ENCODE data around the gene SPDYE18. TPM values are rescaled to one million over a fixed set of nuclear protein-coding genes. Genes with fewer than 3 reads are reported as not detected.
"Not testable (repeated sequence)": the region's sequence is repeated elsewhere in the genome, so short reads cannot be mapped to it uniquely, and the experiment has no call there.

Gene SPDYE18, protein sequence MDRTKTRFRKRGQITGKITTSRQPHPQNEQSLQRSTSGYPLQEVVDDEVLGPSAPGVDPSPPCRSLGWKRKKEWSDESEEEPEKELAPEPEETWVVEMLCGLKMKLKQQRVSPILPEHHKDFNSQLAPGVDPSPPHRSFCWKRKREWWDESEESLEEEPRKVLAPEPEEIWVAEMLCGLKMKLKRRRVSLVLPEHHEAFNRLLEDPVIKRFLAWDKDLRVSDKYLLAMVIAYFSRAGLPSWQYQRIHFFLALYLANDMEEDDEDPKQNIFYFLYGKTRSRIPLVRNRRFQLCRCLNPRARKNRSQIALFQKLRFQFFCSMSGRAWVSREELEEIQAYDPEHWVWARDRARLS
- polyA plus RNA-seq (ENCODE audit: insufficient read length in 3 of 3): under 1 TPM; 0.61 to 0.67 (median 0.64) TPM

DNA sequence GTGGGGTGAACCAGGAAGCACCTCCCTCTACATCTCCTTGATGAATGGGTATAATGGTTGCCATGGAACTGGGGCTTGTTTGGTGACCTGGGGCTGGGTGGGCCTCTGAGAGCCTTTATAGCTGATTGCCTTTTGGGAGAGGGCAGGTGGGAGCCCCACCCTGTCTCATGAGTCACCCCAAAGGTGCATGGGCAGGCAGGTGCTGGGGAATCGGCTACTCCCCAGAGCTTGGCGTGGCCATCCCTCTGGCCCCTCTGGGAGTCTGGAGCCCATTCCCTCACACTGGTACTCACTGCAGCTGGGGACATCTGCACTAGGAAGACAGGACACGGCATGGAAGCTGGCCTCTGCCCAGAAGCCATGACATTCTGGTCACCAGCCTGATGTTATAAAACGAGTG is at the start of gene SPDYE18:
Gene SPDYE18 (minus strand): TSS at position 2 of the 400 bp plus-strand sequence. CDS start 2,046 bp downstream, outside the sequence.
- not testable (repeated sequence) for DNase-seq (ENCODE audit: low read depth in 3 of 3, low spot score in 2 of 3)

- not testable (repeated sequence) for DNase-seq (ENCODE audit: low read depth in 3 of 3, low spot score in 2 of 3)
Measured at GRCh38 chr7:77108362-77108761, 46.0 kb upstream of the SPDYE18 start.

- not testable (repeated sequence) for DNase-seq (ENCODE audit: low read depth in 3 of 3, low spot score in 2 of 3)
Measured at GRCh38 chr7:77107659-77108058, 45.3 kb upstream of the SPDYE18 start.

- not testable (repeated sequence) for DNase-seq (ENCODE audit: low read depth in 3 of 3, low spot score in 2 of 3)
Measured at GRCh38 chr7:77105904-77106303, 43.5 kb upstream of the SPDYE18 start.

- not testable (repeated sequence) for DNase-seq (ENCODE audit: low read depth in 3 of 3, low spot score in 2 of 3)
Measured at GRCh38 chr7:77102671-77103070, 40.3 kb upstream of the SPDYE18 start.

- not testable (repeated sequence) for DNase-seq (ENCODE audit: low read depth in 3 of 3, low spot score in 2 of 3)
Measured at GRCh38 chr7:77101187-77101586, 38.8 kb upstream of the SPDYE18 start.

- DNase-seq (ENCODE audit: low read depth in 3 of 3, low spot score in 2 of 3): not testable (repeated sequence)
Measured at GRCh38 chr7:77100501-77100900, 38.1 kb upstream of the SPDYE18 start.

GRCh38 chr7:77092301-77092700 is 29.9 kb upstream of the SPDYE18 start:
- DNase-seq (ENCODE audit: low read depth in 3 of 3, low spot score in 2 of 3): not testable (repeated sequence)

DNA sequence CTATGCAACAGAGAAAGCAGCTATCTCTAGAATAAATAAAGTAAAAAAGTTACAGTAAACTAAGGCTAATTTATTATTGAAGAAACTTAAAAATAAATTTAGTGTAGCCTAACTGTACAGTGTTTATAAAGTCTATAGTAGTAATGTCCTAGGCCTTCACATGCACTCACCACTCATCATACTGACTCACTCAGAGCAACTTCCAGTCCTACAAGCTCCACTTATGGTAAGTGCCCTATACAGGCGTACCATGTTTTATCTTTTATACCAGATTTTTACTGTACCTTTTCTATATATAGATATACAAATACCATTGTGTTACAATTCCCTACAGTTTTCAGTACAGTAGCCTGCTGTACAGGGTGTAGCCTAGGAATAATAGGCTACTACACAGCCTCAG is 19.8 kb upstream of the SPDYE18 start:
- DNase-seq (ENCODE audit: low read depth in 3 of 3, low spot score in 2 of 3): not testable (repeated sequence)

DNA sequence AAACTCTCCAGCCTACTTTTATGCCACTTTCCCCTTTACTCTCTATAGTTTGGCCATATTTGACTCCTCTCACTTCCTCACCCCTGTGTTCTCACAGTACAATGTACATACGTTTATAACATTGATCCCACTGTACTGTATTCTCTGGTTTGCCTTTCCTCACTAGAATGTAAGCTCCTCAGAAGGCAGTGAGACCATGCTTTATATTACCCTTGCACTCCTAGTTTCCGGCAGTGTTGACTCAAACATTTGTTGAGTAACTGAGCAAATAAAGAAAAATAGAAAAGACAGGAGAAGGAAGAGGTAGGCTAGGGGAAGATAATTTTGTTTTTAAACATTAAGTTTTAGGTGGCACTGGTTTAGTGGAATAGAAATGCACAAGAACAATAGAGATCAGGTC is 17.9 kb upstream of the SPDYE18 start:
- DNase-seq (ENCODE audit: low read depth in 3 of 3, low spot score in 2 of 3): not testable (repeated sequence)

GRCh38 chr7:77079624-77080023 is 17.3 kb upstream of the SPDYE18 start:
- not testable (repeated sequence) for DNase-seq (ENCODE audit: low read depth in 3 of 3, low spot score in 2 of 3)

DNA sequence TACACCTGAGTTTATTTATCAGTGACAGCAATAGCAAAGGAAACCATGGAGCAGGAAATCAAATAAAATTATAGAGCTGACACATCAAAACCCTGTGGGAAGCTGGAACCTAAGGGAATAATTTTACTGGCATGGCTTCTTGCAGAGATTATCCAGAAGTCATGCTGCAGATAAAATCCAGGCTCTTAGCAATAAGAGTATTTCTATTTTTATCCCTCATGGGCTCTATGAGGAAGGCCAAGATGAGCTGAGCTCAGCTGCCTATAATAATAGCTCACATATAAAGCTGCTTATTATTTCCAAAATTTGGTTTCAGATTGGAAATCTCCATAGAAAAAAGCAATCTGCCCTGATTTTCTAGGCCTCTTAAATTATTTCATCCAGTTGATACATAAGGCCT is 16.8 kb upstream of the SPDYE18 start:
- DNase-seq (ENCODE audit: low read depth in 3 of 3, low spot score in 2 of 3): not testable (repeated sequence)

- DNase-seq (ENCODE audit: low read depth in 3 of 3, low spot score in 2 of 3): not testable (repeated sequence)
Measured at GRCh38 chr7:77077060-77077459, 14.7 kb upstream of the SPDYE18 start.

DNA sequence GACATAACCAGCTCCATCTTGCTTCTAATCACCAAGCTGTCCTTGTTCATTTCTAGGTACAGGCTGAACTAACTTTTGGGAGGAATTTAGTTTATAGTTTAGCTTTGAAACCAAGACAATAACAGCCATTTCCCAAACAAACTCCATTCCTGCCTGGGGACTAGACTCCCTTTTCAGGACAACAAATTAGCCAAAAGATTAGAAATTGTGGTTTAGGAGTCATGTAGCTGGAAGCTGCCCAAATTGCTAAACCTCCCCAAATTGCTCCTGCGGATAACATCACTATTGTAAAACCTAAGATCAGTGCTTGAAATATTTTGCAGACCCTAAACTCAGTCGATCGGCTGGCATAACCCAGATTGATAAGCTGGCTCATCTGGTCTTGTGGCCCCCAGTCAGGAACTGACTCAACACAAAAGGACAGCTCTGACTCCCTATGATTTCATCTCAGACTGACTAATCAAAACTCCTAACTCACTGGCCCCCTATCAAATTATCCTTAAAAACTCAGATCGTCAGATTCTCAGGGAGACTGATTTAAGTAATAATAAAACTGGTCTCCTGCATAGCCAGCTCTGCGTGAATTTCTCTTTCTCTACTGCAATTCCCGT is 12.5 kb upstream of the SPDYE18 start:
- not testable (repeated sequence) for DNase-seq (ENCODE audit: low read depth in 3 of 3, low spot score in 2 of 3)

- DNase-seq (ENCODE audit: low read depth in 3 of 3, low spot score in 2 of 3): not testable (repeated sequence)
Measured at GRCh38 chr7:77071108-77071507, 8.8 kb upstream of the SPDYE18 start.

DNA sequence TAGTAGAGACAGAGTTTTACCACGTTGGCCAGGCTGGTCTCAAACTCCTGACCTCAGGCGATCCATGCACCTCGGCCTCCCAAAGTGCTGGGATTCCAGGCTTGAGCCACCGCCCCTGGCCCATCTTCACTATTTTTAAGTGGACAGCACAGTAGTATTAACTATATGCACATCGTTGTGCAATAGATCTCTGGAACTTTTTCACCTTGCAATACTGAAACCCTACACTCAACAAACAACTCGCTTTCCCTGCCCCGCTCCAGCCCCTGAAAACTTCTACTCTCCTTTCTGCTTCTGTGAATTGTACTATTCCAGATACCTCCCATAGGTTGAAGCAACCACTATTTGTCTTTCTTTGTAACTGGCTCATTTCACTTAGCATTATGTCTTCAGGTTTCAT is 3.5 kb upstream of the SPDYE18 start:
- not testable (repeated sequence) for DNase-seq (ENCODE audit: low read depth in 3 of 3, low spot score in 2 of 3)

DNA sequence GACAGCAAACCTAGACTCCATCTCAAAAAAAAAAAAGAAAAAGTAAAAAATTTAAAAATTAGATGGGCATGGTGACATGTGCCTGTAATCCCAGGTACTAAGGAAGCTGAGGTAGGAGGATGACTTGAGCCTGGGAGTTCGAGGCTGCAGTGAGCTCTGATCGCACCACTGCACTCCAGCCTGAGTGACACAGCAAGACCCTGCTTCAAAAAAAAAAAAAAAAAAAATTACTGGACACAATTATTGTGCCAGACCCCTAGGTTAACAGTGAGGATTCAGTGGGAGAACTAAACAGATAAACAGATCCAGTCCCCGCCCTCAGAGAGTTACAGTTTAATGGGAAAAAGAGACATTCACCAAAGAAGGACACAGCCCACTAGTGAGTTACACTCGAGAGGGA is 1.4 kb upstream of the SPDYE18 start:
- DNase-seq (ENCODE audit: low read depth in 3 of 3, low spot score in 2 of 3): not testable (repeated sequence)

DNA sequence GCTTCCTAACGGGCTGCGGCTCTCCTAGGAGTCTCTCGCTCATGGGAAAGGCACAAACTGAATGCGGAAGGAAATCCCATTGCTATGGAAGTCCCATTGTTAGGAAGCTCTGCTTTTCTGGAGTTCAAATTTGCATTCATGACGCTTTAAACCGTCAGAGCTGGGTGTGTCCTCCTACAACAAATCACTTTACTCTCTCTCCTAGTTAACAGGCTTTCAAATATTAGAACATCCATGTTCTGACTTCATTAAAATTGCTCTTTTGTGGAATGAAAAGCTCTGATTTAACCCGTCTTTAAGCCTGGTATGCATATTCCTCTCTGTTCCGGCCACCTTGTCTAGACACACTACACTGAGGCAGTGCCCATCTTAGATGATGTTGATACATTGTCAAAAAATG is 30.1 kb downstream of the SPDYE18 start, which contains the start of gene SPDYE17:
Gene SPDYE17 (minus strand): TSS at position 101 of the 400 bp plus-strand sequence. CDS start 1,791 bp downstream, outside the sequence.
- DNase-seq (ENCODE audit: low read depth in 3 of 3, low spot score in 2 of 3): not testable (repeated sequence)

GRCh38 chr7:77026349-77026748 is 36.0 kb downstream of the SPDYE18 start:
- not testable (repeated sequence) for DNase-seq (ENCODE audit: low read depth in 3 of 3, low spot score in 2 of 3)

- DNase-seq (ENCODE audit: low read depth in 3 of 3, low spot score in 2 of 3): peak in 1 of 3 donors; percentile 2
Measured at GRCh38 chr7:77010074-77010680, 52.2 kb downstream of the SPDYE18 start.

GRCh38 chr7:77008000-77008399 is 54.4 kb downstream of the SPDYE18 start:
- DNase-seq (ENCODE audit: low read depth in 3 of 3, low spot score in 2 of 3): not testable (repeated sequence)

All from right renal cortex interstitium (tissue), 3 donors.